HUES48 (cell line): ENCODE data around the gene MEF2C.

Source experiments
- H3K27ac ChIP-seq: one replicate; pipeline ENCODE4 v1.7.0; 2013; ENCODE audit warnings: low read depth, low read length, inconsistent platforms
- H3K27me3 ChIP-seq: 2 replicates; pipeline ENCODE4 v1.6.1; 2013; ENCODE audit warnings: mild to moderate bottlenecking, low read length; ENCODE audit not compliant: control insufficient read depth, insufficient read depth
- H3K36me3 ChIP-seq: 2 replicates; pipeline ENCODE4 v1.6.1; 2013; ENCODE audit warnings: low read length; ENCODE audit not compliant: control insufficient read depth, insufficient read depth
- H3K4me1 ChIP-seq: 2 replicates; pipeline ENCODE4 v1.6.1; 2013; ENCODE audit warnings: mild to moderate bottlenecking, low read length; ENCODE audit not compliant: control insufficient read depth, insufficient read depth
- H3K4me3 ChIP-seq: 2 replicates; pipeline ENCODE4 v1.5.1; 2013; ENCODE audit warnings: mild to moderate bottlenecking, low read depth, low read length
- H3K9ac ChIP-seq: 2 replicates; pipeline ENCODE4 v1.6.1; 2013; ENCODE audit warnings: mild to moderate bottlenecking, low read depth, low read length, moderate library complexity
- H3K9me3 ChIP-seq: 2 replicates; pipeline ENCODE4 v1.6.1; 2013; ENCODE audit warnings: low read length; ENCODE audit not compliant: control insufficient read depth, insufficient read depth

The MEF2C gene

DNA sequence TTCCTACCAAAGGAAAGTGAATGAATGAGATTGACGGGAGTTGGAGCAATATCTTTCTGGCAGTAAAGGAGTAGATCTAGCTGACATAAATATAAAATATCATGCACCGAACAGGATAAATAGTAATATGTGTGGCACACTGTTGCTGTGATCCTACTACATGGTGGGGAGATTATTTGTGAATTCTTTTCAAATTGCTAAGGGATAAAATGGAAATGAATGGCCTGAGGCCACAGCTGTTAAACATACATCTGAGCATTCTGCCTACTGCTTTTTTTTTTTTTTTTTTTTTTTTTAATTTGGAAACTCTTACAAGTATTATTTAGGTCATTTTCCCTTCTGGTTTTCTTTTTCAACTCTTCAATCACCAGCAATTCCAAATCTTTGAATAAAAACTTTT lies 66.8 kb downstream of the MEF2C start:
- Histone ChIP-seq H3K27ac (no peak overlapping the region), H3K9ac (no peak overlapping the region), H3K36me3 (no peaks in the 10 kb centered on the region), H3K9me3 (no peaks in the 10 kb centered on the region), H3K27me3 (no peaks in the 10 kb centered on the region), H3K4me1 (peaks cover 26% of the 10 kb centered on the region), H3K4me3 (no peak overlapping the region)

DNA sequence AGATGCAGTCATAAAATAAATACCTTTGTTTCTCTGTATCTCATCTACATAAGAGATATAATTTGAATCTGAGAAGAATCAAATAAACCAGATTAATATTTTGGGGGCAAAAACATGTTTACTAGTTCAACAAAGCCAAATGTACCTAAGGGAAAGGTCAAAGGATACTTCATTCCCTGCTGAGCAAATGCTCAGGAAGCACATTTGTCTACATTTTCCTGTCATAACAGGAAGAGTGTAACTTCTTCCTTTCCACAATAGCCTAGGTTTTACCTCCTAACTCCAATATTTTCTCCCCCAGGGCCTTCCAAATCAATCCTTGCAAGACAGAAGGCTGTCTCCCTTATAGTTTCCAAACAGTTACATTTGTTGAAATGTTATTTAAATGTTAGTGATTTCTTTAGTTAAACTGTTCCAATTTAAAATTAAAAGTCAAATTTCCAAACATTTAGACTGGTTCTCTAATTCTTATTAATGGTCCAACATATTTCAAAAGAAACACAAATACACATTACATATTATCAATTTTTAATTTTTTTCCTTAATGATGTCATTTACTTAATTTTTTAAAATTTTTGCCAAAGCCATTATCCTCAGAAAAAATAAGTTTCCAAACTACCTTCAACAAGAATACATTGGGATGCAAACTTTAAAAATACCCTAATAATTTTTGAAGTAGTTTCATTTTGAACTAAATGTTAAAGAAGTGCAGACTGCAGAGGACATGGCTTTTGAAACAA lies 67.8 kb downstream of the MEF2C start:
- Histone ChIP-seq H3K9ac (no peak overlapping the region), H3K27me3 (no peaks in the 10 kb centered on the region), H3K4me1 (peaks cover 26% of the 10 kb centered on the region), H3K36me3 (no peaks in the 10 kb centered on the region), H3K9me3 (no peaks in the 10 kb centered on the region), H3K4me3 (no peak overlapping the region), H3K27ac (no peak overlapping the region)

DNA sequence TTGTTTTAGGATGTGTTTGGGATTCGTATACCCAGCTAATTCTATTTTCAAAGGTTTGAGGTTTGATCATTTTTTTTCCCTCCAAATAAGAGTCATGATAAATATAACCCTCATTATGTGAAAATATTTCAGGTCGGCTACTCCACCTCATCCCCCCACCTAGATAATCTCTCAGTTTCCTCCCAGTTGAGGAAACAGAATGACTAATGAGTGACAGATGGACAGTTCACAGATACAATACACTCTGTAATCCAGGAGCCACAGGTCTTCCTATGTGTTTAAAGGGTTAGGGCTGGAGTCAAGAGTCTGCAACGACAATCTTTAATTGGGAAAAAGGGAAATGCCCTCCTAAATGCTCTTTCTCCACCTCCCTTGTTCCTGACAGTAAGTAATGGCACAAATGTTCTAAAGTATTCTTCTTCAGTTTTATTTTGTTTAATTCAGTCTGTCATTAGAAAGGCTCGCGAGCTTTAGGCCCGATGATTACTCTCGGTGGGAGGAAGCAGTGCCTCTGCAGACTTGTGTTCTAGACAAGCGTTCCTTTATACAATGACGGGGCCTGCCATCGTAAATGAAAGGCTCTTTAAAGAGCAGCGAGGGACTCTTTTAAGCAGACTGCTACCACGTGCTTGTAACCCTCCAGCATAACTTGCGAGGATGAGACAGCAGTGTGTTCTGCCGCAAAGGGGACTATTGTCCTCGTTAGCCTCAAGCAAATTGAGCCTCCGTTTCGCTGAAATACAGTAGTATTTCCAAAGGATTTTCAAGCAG lies 69.0 kb downstream of the MEF2C start:
- no peak overlapping the region for H3K4me3 ChIP-seq
- H3K36me3 ChIP-seq, result no peaks in the 10 kb centered on the region
- H3K9me3 ChIP-seq, result no peaks in the 10 kb centered on the region
- no peak overlapping the region for H3K9ac ChIP-seq
- no peak overlapping the region for H3K27ac ChIP-seq
- no peaks in the 10 kb centered on the region for H3K27me3 ChIP-seq
- H3K4me1 ChIP-seq, result peaks cover 26% of the 10 kb centered on the region

DNA sequence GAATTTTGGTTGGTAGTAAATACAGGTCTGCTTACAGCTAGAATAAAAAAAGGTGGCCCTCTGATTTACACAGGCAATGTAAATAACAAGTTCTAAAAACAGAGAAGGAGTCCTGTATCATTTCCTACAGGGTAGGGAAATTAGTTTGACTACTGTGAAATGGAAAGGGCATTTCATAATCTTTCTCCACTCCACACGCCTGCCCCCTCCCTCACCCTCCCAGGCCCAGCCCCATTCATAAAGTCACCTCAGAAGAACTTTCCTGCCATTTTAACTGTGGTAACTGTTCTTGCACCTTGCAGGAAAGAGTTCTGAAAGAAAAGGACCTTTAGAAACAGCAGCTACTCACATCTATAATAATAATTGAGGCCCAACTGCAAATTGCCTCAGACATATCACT lies 69.7 kb downstream of the MEF2C start:
- Histone ChIP-seq H3K9me3 (no peaks in the 10 kb centered on the region), H3K4me3 (no peak overlapping the region), H3K27me3 (no peaks in the 10 kb centered on the region), H3K9ac (no peak overlapping the region), H3K4me1 (peaks cover 26% of the 10 kb centered on the region), H3K36me3 (no peaks in the 10 kb centered on the region), H3K27ac (no peak overlapping the region)

DNA sequence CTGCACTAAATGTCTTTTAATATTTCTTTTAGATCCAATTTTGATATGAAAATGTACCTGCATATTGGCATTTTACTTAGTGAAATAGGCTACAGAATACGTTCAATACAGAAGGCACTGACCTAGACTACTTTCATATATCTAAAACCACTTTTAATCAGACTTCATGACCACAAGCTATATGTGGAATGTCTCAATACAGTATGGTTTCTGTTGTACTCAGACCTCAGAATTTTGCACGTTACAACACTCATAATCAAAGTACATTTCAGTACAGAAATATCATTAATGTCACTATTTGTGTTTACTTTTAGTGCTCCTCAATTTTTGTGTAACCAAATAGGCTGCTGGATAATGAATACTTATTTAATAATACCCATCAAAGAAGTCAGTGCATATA lies 74.8 kb downstream of the MEF2C start:
- no peaks in the 10 kb centered on the region for H3K9me3 ChIP-seq
- no peaks in the 10 kb centered on the region for H3K27me3 ChIP-seq
- no peak overlapping the region for H3K4me3 ChIP-seq
- no peaks in the 10 kb centered on the region for H3K4me1 ChIP-seq
- no peaks in the 10 kb centered on the region for H3K36me3 ChIP-seq
- H3K9ac ChIP-seq, result no peak overlapping the region
- no peak overlapping the region for H3K27ac ChIP-seq

DNA sequence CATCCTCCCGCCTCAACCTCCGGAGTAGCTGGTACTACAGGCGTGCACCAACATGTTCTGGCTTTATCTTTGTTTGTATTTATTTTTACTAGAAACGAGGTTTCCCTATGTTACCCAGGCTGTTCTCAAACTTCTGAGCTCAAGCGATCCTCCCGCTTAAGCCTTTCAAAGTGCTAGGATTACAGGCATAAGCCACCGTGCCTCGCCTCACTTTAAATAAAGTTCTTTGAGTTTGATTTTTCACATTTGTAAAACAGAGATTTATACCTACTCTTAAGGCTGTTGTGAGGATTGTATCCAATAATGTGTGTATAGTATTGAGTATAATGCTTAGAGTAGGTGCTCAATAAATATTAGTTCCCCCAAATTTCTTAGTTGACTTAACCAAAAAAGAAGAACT lies 75.7 kb downstream of the MEF2C start:
- Histone ChIP-seq H3K36me3 (no peaks in the 10 kb centered on the region), H3K9ac (no peak overlapping the region), H3K27ac (no peak overlapping the region), H3K4me3 (no peak overlapping the region), H3K9me3 (no peaks in the 10 kb centered on the region), H3K27me3 (no peaks in the 10 kb centered on the region), H3K4me1 (no peaks in the 10 kb centered on the region)

DNA sequence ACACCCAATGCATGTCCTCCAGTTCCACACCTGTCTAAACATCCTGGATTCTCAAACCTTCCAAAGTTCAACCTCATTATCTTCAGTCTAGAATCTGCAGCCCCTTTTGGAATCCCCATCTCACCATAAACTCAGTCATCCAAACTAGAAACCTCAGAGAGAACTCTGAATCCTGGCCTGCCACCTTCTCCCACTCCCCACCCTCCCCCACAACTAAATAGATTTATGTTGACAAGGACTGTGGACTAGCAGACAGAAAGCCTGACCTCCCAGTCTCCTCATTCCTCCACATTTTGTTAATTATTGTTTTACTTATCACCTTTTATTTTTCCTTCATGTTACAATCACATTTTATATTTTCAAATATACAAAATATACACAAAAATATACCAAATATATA lies 76.6 kb downstream of the MEF2C start:
- Histone ChIP-seq H3K36me3 (no peaks in the 10 kb centered on the region), H3K9ac (no peak overlapping the region), H3K4me1 (no peaks in the 10 kb centered on the region), H3K27ac (no peak overlapping the region), H3K27me3 (no peaks in the 10 kb centered on the region), H3K9me3 (no peaks in the 10 kb centered on the region), H3K4me3 (no peak overlapping the region)

DNA sequence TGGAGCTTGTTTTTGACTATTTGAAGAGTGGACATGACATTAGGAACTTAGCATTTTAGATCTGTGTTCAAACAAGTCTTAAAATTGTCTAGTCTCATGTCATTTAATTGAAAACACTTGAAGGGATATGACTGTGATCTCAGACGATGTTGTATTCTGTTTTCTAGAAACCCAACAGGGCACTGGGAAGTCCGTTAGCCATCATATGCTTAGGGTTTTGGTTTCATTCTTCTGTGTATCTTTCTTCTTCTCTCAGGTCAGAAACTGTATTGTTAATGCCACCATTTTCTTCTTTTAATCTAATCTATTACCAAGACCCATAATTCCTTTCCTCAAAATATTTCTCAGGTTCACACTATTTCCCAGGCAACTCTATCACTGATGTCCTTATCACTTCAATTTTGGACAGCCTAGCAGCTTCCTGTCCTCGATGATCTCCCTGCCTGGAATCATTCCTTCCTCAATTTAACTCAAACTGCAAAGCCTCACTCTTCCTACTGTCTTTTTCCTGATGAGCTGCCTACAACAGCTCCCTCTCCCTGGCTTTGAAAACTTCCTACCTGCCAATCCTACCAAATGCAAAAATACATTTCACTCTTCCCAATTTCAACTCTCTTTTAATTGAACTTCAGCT lies 77.7 kb downstream of the MEF2C start:
- H3K4me1 ChIP-seq, result no peaks in the 10 kb centered on the region
- H3K9me3 ChIP-seq, result no peaks in the 10 kb centered on the region
- H3K27me3 ChIP-seq, result no peaks in the 10 kb centered on the region
- no peak overlapping the region for H3K27ac ChIP-seq
- H3K9ac ChIP-seq, result no peak overlapping the region
- H3K36me3 ChIP-seq, result no peaks in the 10 kb centered on the region
- H3K4me3 ChIP-seq, result no peak overlapping the region

DNA sequence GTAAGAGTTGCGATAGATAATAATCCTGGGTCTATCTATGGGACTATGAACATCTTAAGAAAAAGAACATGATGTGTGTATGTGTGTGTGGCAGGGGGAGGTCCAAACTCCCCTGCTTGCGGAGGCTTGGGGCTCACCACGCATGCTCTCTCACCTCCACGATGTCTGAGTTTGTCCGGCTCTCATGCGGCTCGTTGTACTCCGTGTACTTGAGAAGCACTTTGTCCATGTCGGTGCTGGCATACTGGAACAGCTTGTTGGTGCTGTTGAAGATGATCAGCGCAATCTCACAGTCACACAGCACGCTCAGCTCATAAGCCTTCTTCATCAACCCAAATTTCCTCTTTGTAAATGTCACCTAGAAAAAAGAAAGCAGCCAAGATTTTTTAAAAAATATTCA lies 78.5 kb downstream of the MEF2C start:
- H3K36me3 ChIP-seq, result no peaks in the 10 kb centered on the region
- H3K4me1 ChIP-seq, result no peaks in the 10 kb centered on the region
- no peaks in the 10 kb centered on the region for H3K27me3 ChIP-seq
- H3K9me3 ChIP-seq, result no peaks in the 10 kb centered on the region
- no peak overlapping the region for H3K4me3 ChIP-seq
- H3K27ac ChIP-seq, result no peak overlapping the region
- H3K9ac ChIP-seq, result no peak overlapping the region

DNA sequence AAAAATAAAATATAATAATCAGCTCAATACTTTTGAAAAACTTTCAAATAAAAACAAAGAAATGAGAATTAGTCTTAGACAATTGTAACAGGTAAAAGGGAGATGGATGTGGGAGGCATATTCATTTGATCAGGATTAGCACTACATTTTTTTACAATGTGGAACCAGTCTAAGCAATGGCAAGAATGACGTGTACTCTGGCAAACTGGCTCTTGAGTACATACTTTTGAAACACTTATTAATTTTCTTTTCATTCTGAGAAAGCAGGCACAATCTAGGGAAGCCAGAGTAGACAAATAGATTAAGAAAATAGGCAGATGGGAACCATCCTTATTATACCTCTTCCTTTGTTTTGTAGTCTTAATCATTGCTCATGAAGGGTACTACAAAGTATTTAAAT lies 79.7 kb downstream of the MEF2C start:
- no peaks in the 10 kb centered on the region for H3K36me3 ChIP-seq

DNA sequence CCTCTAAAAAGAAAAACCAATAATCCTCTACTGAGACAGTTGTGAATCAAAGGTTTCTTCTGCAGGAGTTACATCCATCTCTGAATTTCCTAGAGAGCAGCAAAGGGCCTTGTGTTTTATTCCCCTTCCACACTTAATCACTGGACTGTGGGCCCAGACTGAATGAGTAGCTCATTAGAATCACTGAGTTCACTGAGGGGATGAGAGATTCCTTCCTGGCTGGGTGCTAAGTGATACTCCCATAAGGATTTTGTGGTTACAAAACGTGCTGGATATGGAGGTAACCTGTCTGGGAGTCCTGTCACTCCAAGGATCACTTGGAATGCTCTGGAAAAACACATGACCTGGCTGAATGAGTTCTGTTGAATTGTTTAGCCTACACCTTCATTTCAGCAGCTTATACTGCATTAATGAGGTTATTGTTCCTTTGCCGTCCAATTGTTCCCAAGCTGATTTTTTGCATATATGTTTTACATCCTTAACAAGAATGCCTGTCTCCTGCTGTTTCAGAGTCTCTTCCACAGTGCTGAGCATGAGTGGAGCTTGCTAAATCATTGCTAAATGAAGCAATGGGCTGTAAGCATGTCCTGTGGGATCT lies 82.9 kb downstream of the MEF2C start:
- no peak overlapping the region for H3K4me3 ChIP-seq
- H3K9ac ChIP-seq, result no peak overlapping the region
- H3K4me1 ChIP-seq, result no peaks in the 10 kb centered on the region
- no peaks in the 10 kb centered on the region for H3K9me3 ChIP-seq
- H3K27me3 ChIP-seq, result no peaks in the 10 kb centered on the region
- no peaks in the 10 kb centered on the region for H3K36me3 ChIP-seq
- no peak overlapping the region for H3K27ac ChIP-seq

More for the DNA sequence above, 79.7 kb downstream of the MEF2C start:
- H3K27ac ChIP-seq, result no peak overlapping the region
- no peak overlapping the region for H3K9ac ChIP-seq
- no peaks in the 10 kb centered on the region for H3K27me3 ChIP-seq
- no peaks in the 10 kb centered on the region for H3K9me3 ChIP-seq
- H3K4me1 ChIP-seq, result no peaks in the 10 kb centered on the region
- no peak overlapping the region for H3K4me3 ChIP-seq
